Measurements from ENCODE around the gene CIITA.
"Not testable (repeated sequence)": the region's sequence is repeated elsewhere in the genome, so short reads cannot be mapped to it uniquely, and the experiment has no call there.

The CIITA gene

GRCh38 chr16:10941127-10941933 is 64.3 kb downstream of the CIITA start:
- no peaks in the 10 kb centered on the region for H3K9me3 ChIP-seq (ENCODE audit: control insufficient read depth, low read length)
- TF ChIP-seq CTCF (IDR thresholded peaks at IDR 0.05) = no peak

GRCh38 chr16:10941935-10942351 is 64.9 kb downstream of the CIITA start:
- Histone ChIP-seq H2AFZ (peak overlapping the region; percentile 68), H3K4me3 (ENCODE audit: low read depth, low read length) (peak overlapping the region; percentile 45), H3K4me2 (ENCODE audit: low read length) (peak overlapping the region; percentile 80), H3K79me2 (peaks cover 15% of the 10 kb centered on the region), H3K27ac (peak overlapping the region; percentile 47), H3K4me1 (peaks cover 37% of the 10 kb centered on the region)
- not testable (repeated sequence) for H3K27me3 ChIP-seq (ENCODE audit: control insufficient read depth, insufficient read depth, low read length); H3K9me3 ChIP-seq (ENCODE audit: control insufficient read depth, low read length); H3K36me3 ChIP-seq (ENCODE audit: control insufficient read depth, insufficient read depth, low read length); H3K9ac ChIP-seq

More at GRCh38 chr16:10941127-10941933, 64.3 kb downstream of the CIITA start:
- peak overlapping the region; percentile 45 for H3K4me3 ChIP-seq (ENCODE audit: low read depth, low read length)
- peaks cover 15% of the 10 kb centered on the region for H3K79me2 ChIP-seq
- H3K4me1 ChIP-seq = peaks cover 39% of the 10 kb centered on the region
- peak overlapping the region; percentile 16 for H3K9ac ChIP-seq
- H3K27me3 ChIP-seq (ENCODE audit: control insufficient read depth, insufficient read depth, low read length) = no peaks in the 10 kb centered on the region
- no peak overlapping the region for H2AFZ ChIP-seq
- peak overlapping the region; percentile 80 for H3K4me2 ChIP-seq (ENCODE audit: low read length)
- no peaks in the 10 kb centered on the region for H3K36me3 ChIP-seq (ENCODE audit: control insufficient read depth, insufficient read depth, low read length)
- H3K27ac ChIP-seq = peak overlapping the region; percentile 37

GRCh38 chr16:10942352-10943063 is 65.5 kb downstream of the CIITA start, which contains the start of gene DEXI:
Gene DEXI (minus strand): TSS chr16:10942468. CDS start chr16:10942005, 463 bp downstream.
- H3K27ac ChIP-seq = peak within 1 kb of the TSS; percentile 47
- peak; percentile 38 for TF ChIP-seq CTCF (IDR thresholded peaks at IDR 0.05)
- H3K4me3 ChIP-seq (ENCODE audit: low read depth, low read length) = peak within 1 kb of the TSS; percentile 45

GRCh38 chr16:10943064-10943353 is 66.0 kb downstream of the CIITA start:
- peaks cover 28% of the 10 kb centered on the region for H3K4me1 ChIP-seq
- H2AFZ ChIP-seq = no peak overlapping the region
- H3K36me3 ChIP-seq (ENCODE audit: control insufficient read depth, insufficient read depth, low read length) = no peaks in the 10 kb centered on the region
- no peaks in the 10 kb centered on the region for H3K9me3 ChIP-seq (ENCODE audit: control insufficient read depth, low read length)
- peaks cover 17% of the 10 kb centered on the region for H3K79me2 ChIP-seq
- peak overlapping the region; percentile 85 for H3K4me2 ChIP-seq (ENCODE audit: low read length)
- H3K27me3 ChIP-seq (ENCODE audit: control insufficient read depth, insufficient read depth, low read length) = no peaks in the 10 kb centered on the region
- no peak overlapping the region for H3K9ac ChIP-seq
- peak overlapping the region; percentile 45 for H3K4me3 ChIP-seq (ENCODE audit: low read depth, low read length)
- no peak for TF ChIP-seq CTCF (IDR thresholded peaks at IDR 0.05)
- no peak overlapping the region for H3K27ac ChIP-seq

More at GRCh38 chr16:10942352-10943063, 65.5 kb downstream of the CIITA start, which contains the start of gene DEXI:
- Histone ChIP-seq H3K79me2 (peaks cover 17% of the 10 kb centered on the region), H3K4me2 (ENCODE audit: low read length) (peak within 1 kb of the TSS; percentile 85), H3K9ac (peak within 1 kb of the TSS; percentile 16), H3K9me3 (ENCODE audit: control insufficient read depth, low read length) (no peaks in the 10 kb centered on the region), H3K36me3 (ENCODE audit: control insufficient read depth, insufficient read depth, low read length) (no peaks in the 10 kb centered on the region), H2AFZ (peak within 1 kb of the TSS; percentile 68), H3K27me3 (ENCODE audit: control insufficient read depth, insufficient read depth, low read length) (no peaks in the 10 kb centered on the region), H3K4me1 (peaks cover 33% of the 10 kb centered on the region)
